GM12878 (cell line): ENCODE results near the gene RPS6KA2. TPM values are rescaled to one million over a fixed set of nuclear protein-coding genes. Genes with fewer than 3 reads are reported as not detected.
"Not testable (repeated sequence)": the region's sequence is repeated elsewhere in the genome, so short reads cannot be mapped to it uniquely, and the experiment has no call there.

ENCODE experiments used
- ATAC-seq: fragments of 200-7000 bp; cut with Tn5 transposase; 3 replicates; pipeline ENCODE4 v1.9.1; 2020; ENCODE audit warnings: mild to moderate bottlenecking, moderate library complexity
- BruUV-seq: library from RNA; stranded (reverse); fragments of 400-500 nt; replicated peaks from 2 replicates; lab custom pipeline; 2021; lab: Mats Ljungman, UMichigan
- CTCF ChIA-PET: fragments of 300-600 bp; sonication (Branson Sonifier 250); formaldehyde crosslinking; extraction: SDS; loops from one replicate; lab custom pipeline; 2021; ENCODE audit warnings: inconsistent platforms; lab: Yijun Ruan, JAX
- POLR2A ChIA-PET: fragments of 350-600 bp; formaldehyde crosslinking; extraction: SDS; loops from one replicate; lab custom pipeline; 2021; ENCODE audit warnings: inconsistent platforms; lab: Charles Lee
- RAD21 ChIA-PET: fragments of 300-600 bp; sonication (Branson Sonifier 250); formaldehyde crosslinking; loops from one replicate; lab custom pipeline; 2023; ENCODE audit warnings: antibody characterized with exemption; ENCODE audit not compliant: unreplicated experiment; lab: Charles Lee
- SMC1A ChIA-PET: fragments of 300-600 bp; sonication (Branson Sonifier 250); formaldehyde crosslinking; loops from one replicate; lab custom pipeline; 2023; ENCODE audit not compliant: unreplicated experiment, uncharacterized antibody; lab: Charles Lee
- DNase-seq: peaks from one replicate; pipeline ENCODE4 v3.0.0-alpha.2; 2011; ENCODE audit warnings: low read depth, low spot score
- FAIRE-seq: peaks from 3 replicates; lab custom pipeline; 2011; peaks lifted over from hg19 to GRCh38; lab: Jason Lieb, UNC
- H2AFZ ChIP-seq: 2 replicates; pipeline ENCODE4 v1.6.0; 2011; ENCODE audit warnings: low read depth, low read length, control low read depth; ENCODE audit not compliant: control insufficient read depth
- H3K27ac ChIP-seq: 2 replicates; pipeline ENCODE4 v1.5.1; 2011; ENCODE audit warnings: control low read depth; ENCODE audit not compliant: control insufficient read depth, insufficient read depth
- H3K27me3 ChIP-seq, 2 experiments: replicated peaks in 1 of 2; 2 replicates each; pipeline versions ENCODE4 v1.6.0 to v1.6.1; 2011; ENCODE audit warnings: low read length in 1 of 2; ENCODE audit not compliant: control insufficient read depth in 2 of 2, insufficient read depth in 2 of 2
- H3K36me3 ChIP-seq, 2 experiments: 2 replicates each; pipeline ENCODE4 v1.5.1; 2011; ENCODE audit warnings: low read length in 1 of 2; ENCODE audit not compliant: control insufficient read depth in 2 of 2, insufficient read depth in 2 of 2
- H3K4me1 ChIP-seq: 2 replicates; pipeline ENCODE4 v1.6.1; 2011; ENCODE audit warnings: mild to moderate bottlenecking, low read length, moderate library complexity, mixed read lengths; ENCODE audit not compliant: control insufficient read depth, insufficient read depth
- H3K4me2 ChIP-seq: 2 replicates; pipeline ENCODE4 v1.6.0; 2011; ENCODE audit warnings: control low read depth; ENCODE audit not compliant: control insufficient read depth, insufficient read depth
- H3K4me3 ChIP-seq: fragments of 200-600 bp; sonication (generic); 2 replicates; pipeline ENCODE4 v1.5.1; 2016
- H3K79me2 ChIP-seq: 2 replicates; pipeline ENCODE4 v1.6.0; 2011; ENCODE audit warnings: low read length; ENCODE audit not compliant: control insufficient read depth, insufficient read depth
- H3K9ac ChIP-seq: 2 replicates; pipeline ENCODE4 v1.8.0; 2011; ENCODE audit warnings: low read length, control low read depth, mixed read lengths; ENCODE audit not compliant: control insufficient read depth, insufficient read depth
- H3K9me3 ChIP-seq: replicated peaks from 3 replicates; pipeline ENCODE4 v1.5.1; 2011; ENCODE audit warnings: mild to moderate bottlenecking, low read length; ENCODE audit not compliant: control insufficient read depth, insufficient read depth
- H4K20me1 ChIP-seq: 2 replicates; pipeline ENCODE4 v1.6.0; 2011; ENCODE audit not compliant: control insufficient read depth, insufficient read depth
- ASH2L ChIP-seq: fragments of 300-600, 200-600 bp; sonication (generic); IDR thresholded peaks from 2 replicates; pipeline ENCODE4 v1.6.1; 2017; ENCODE audit warnings: low read depth, mild to moderate bottlenecking, borderline replicate concordance
- NFYB ChIP-seq: IDR thresholded peaks from 2 replicates; pipeline ENCODE4 v1.6.1; 2011; ENCODE audit warnings: low read depth, mild to moderate bottlenecking, low read length, improper control_type of control experiment, moderate library complexity; ENCODE audit not compliant: insufficient read depth
- YY1 ChIP-seq: IDR thresholded peaks from 2 replicates; pipeline ENCODE4 v1.6.1; 2011; ENCODE audit warnings: low read depth, mild to moderate bottlenecking, low read length
- ZZZ3 ChIP-seq: IDR thresholded peaks from 2 replicates; pipeline ENCODE4 v1.6.1; 2011; ENCODE audit warnings: low read depth; ENCODE audit not compliant: control insufficient read depth, insufficient read length
- WGBS: methylation state at CpG from one replicate; pipeline ENCODE4 v1.1.6; 2016; ENCODE audit warnings: low lambda C conversion rate; ENCODE audit not compliant: insufficient replicate concordance, insufficient coverage; ENCODE audit errors: missing lambda C conversion rate; 5-methylcytosine and 5-hydroxymethylcytosine counted together
- in situ Hi-C: fragments of 300-500 bp; cut with MboI; formaldehyde crosslinking; loops from 9 replicates; pipeline ENCODE4 v1.14.3; 2018; ENCODE audit warnings: mixed read lengths
- intact Hi-C: fragments of 100-400 bp; cut with micrococcal nuclease; formaldehyde crosslinking; loops from one replicate; pipeline ENCODE4 v1.14.2; 2022; ENCODE audit not compliant: unreplicated experiment
- polyA plus RNA-seq, 11 experiments: library from polyadenylated mRNA; depleted of rRNA in 4 of 11; unstranded in 6 of 11; stranded (reverse) in 5 of 11; fragments of >200 nt; fragmentation: Nextera tagmentation in 4 of 11; fragmentation: Illumina TruSeq in 1 of 11; extraction: Ambion mirVana in 4 of 11; extraction: Trizol in 1 of 11; gene quantifications; 1 replicate in 1 of 11; 2 replicates in 10 of 11; pipeline versions ENCODE4 v1.2.1 to v1.2.3, GENCODE V29; 2011 to 2016; ENCODE audit warnings: inconsistent platforms in 2 of 11, missing spikeins in 2 of 11, low read depth in 1 of 11
- total RNA-seq, 4 experiments: library from RNA; depleted of rRNA in 3 of 4; stranded (reverse); fragments of >200 nt in 3 of 4; fragmentation: Illumina TruSeq in 1 of 4; extraction: Trizol in 1 of 4; gene quantifications; 2 replicates each; pipeline versions ENCODE4 v1.2.1 to v1.2.3, GENCODE V29; 2013 to 2021
- TF ChIP-seq, protein P1 (sequence below): IDR thresholded peaks from 2 replicates; pipeline ENCODE4 v1.6.1; 2012; ENCODE audit warnings: improper control_type of control experiment, low read depth, low read length; ENCODE audit not compliant: insufficient replicate concordance

RPS6KA2 gene
- total and polyA plus RNA-seq, 10 of the 15 experiments (the other 5 are each of a cell fraction or from before 2014, with no cell fraction given): 0.02 to 1.0 (median 0.22) TPM; not detected in 1

DNA sequence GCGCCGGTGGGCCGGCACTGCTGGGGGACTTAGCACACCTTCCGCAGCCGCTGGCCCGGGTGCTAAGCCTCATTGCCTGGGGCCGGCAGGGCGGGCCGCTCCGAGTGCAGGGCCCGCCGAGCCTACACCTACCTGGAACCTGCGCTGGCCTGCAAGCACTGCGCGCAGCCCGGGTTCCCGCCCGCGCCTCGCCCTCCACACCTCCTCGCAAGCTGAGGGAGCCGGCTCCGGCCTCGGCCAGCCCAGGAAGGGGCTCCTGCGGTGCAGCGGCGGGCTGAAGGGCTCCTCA, 233.6 kb downstream of the RPS6KA2 start (continued):
- TF ChIP-seq, protein P1, sequence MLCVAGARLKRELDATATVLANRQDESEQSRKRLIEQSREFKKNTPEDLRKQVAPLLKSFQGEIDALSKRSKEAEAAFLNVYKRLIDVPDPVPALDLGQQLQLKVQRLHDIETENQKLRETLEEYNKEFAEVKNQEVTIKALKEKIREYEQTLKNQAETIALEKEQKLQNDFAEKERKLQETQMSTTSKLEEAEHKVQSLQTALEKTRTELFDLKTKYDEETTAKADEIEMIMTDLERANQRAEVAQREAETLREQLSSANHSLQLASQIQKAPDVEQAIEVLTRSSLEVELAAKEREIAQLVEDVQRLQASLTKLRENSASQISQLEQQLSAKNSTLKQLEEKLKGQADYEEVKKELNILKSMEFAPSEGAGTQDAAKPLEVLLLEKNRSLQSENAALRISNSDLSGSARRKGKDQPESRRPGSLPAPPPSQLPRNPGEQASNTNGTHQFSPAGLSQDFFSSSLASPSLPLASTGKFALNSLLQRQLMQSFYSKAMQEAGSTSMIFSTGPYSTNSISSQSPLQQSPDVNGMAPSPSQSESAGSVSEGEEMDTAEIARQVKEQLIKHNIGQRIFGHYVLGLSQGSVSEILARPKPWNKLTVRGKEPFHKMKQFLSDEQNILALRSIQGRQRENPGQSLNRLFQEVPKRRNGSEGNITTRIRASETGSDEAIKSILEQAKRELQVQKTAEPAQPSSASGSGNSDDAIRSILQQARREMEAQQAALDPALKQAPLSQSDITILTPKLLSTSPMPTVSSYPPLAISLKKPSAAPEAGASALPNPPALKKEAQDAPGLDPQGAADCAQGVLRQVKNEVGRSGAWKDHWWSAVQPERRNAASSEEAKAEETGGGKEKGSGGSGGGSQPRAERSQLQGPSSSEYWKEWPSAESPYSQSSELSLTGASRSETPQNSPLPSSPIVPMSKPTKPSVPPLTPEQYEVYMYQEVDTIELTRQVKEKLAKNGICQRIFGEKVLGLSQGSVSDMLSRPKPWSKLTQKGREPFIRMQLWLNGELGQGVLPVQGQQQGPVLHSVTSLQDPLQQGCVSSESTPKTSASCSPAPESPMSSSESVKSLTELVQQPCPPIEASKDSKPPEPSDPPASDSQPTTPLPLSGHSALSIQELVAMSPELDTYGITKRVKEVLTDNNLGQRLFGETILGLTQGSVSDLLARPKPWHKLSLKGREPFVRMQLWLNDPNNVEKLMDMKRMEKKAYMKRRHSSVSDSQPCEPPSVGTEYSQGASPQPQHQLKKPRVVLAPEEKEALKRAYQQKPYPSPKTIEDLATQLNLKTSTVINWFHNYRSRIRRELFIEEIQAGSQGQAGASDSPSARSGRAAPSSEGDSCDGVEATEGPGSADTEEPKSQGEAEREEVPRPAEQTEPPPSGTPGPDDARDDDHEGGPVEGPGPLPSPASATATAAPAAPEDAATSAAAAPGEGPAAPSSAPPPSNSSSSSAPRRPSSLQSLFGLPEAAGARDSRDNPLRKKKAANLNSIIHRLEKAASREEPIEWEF: no peak
- TF ChIP-seq ASH2L: no peak
- TF ChIP-seq YY1: no peak
- no peak for TF ChIP-seq ZZZ3

DNA sequence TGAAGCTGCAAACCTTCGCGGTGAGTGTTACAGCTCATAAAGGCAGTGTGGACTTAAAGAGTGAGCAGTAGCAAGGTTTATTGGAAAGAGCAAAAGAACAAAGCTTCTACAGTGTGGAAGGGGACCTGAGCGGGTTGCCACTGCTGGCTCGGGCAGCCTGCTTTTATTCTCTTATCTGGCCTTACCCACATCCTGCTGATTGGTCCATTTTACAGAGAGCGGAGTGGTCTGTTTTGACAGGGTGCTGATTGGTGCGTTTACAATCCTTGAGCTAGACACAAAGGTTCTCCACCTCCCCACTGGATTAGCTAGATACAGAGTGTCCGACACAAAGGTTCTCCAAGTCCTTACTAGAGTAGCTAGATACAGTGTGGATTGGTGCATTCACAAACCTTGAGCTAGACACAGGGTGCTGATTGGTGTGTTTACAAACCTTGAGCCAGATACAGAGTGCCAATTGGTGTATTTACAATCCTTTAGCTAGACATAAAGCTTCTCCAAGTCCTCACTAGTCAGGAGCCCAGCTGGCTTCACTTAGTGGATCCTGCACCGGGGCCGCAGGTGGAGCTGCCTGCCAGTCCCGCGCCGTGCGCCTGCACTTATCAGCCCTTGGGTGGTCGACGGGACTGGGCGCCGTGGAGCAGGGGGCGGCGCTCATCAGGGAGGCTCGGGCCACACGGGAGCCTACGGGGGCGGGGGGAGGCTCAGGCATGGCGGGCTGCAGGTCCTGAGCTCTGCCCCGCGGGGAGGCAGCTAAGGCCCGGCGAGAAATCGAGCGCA, 234.1 kb downstream of the RPS6KA2 start:
- H3K27me3 ChIP-seq, in situ Hi-C loops, H3K4me1 ChIP-seq, FAIRE-seq, H3K4me3 ChIP-seq, POLR2A ChIA-PET, H4K20me1 ChIP-seq, H3K27ac ChIP-seq, H3K79me2 ChIP-seq, H3K36me3 ChIP-seq, H3K4me2 ChIP-seq, ATAC-seq, H3K9me3 ChIP-seq, H3K9ac ChIP-seq, DNase-seq, BruUV-seq, H2AFZ ChIP-seq, intact Hi-C loops: not testable (repeated sequence)
- ChIA-PET CTCF (interaction anchor here (0.7 to 7.2 kb wide), 8 partner anchors 7 to 116 kb away, joined by 3 to 51 read pairs (median 6); no protein-coding TSS in a partner anchor), RAD21 (interaction anchor here (0.6 to 2.0 kb wide), 6 partner anchors 8 to 117 kb away, joined by 3 to 8 read pairs (median 4); no protein-coding TSS in a partner anchor), SMC1A (interaction anchor here (0.9 to 2.8 kb wide), 8 partner anchors 7 to 285 kb away, joined by 3 to 14 read pairs (median 4); no protein-coding TSS in a partner anchor)
- 69% methylated on average over 29 of the region's 30 CpGs for whole genome bisulfite sequencing
- 0 out of 2 replicates have a peak, but pooled peaks have one; percentile 41 for TF ChIP-seq NFYB
